ENCODE measurements around the gene UPB1. TPM values are rescaled to one million over a fixed set of nuclear protein-coding genes. Genes with fewer than 3 reads are reported as not detected.

Gene UPB1
- total RNA-seq, 1 experiment from 2014 or later = 0.50 TPM

- peaks cover 31% of the 10 kb centered on the region for H3K4me1 Mint-ChIP-seq (ENCODE audit: low read depth, unreplicated experiment)
- peak; percentile 76 for DNase-seq
- no peak overlapping the region for H3K27ac Mint-ChIP-seq (ENCODE audit: unreplicated experiment)
- BruUV-seq (replicated peaks) = no TSS peak
- peak; percentile 68 for TF ChIP-seq CTCF (IDR thresholded peaks at IDR 0.05; ENCODE audit: unreplicated experiment)
- CTCF ChIA-PET = interaction anchor here (0.8 to 2.7 kb wide), 3 partner anchors 21 to 81 kb away, joined by 3 to 9 read pairs (median 3); no protein-coding TSS in a partner anchor
- no peaks in the 10 kb centered on the region for H3K9me3 Mint-ChIP-seq (ENCODE audit: low read depth, unreplicated experiment)
- H3K27me3 Mint-ChIP-seq (ENCODE audit: unreplicated experiment) = peaks cover 41% of the 10 kb centered on the region
- H3K36me3 Mint-ChIP-seq (ENCODE audit: insufficient read depth, unreplicated experiment) = peaks cover 3% of the 10 kb centered on the region
- intact Hi-C loops (cut with micrococcal nuclease; ENCODE audit: unreplicated experiment) = loop anchor here (1.0 kb wide), 1 partner anchor 82 kb away; no protein-coding TSS in a partner anchor
- no peak overlapping the region for H3K4me3 Mint-ChIP-seq (ENCODE audit: low read depth, unreplicated experiment)
Observed at GRCh38 chr22:24503137-24503842, 8.2 kb downstream of the UPB1 start.

GRCh38 chr22:24503843-24504338 lies 8.8 kb downstream of the UPB1 start:
- CTCF ChIA-PET = interaction anchor here (0.9 to 2.7 kb wide), 2 partner anchors 18 to 82 kb away, joined by 3 to 9 read pairs; no protein-coding TSS in a partner anchor
- Mint-ChIP-seq H3K4me1 (ENCODE audit: low read depth, unreplicated experiment) (peaks cover 31% of the 10 kb centered on the region), H3K4me3 (ENCODE audit: low read depth, unreplicated experiment) (no peak overlapping the region), H3K27me3 (ENCODE audit: unreplicated experiment) (peaks cover 40% of the 10 kb centered on the region), H3K27ac (ENCODE audit: unreplicated experiment) (no peak overlapping the region), H3K9me3 (ENCODE audit: low read depth, unreplicated experiment) (no peaks in the 10 kb centered on the region), H3K36me3 (ENCODE audit: insufficient read depth, unreplicated experiment) (peaks cover 3% of the 10 kb centered on the region)
- intact Hi-C loops (cut with micrococcal nuclease; ENCODE audit: unreplicated experiment) = loop anchor here (1.0 kb wide), 1 partner anchor 83 kb away; no protein-coding TSS in a partner anchor
- TF ChIP-seq CTCF (IDR thresholded peaks at IDR 0.05; ENCODE audit: unreplicated experiment) = no peak
- DNase-seq = no peak
- no TSS peak for BruUV-seq (replicated peaks)

GRCh38 chr22:24504540-24504939 lies 9.4 kb downstream of the UPB1 start:
- no peak for DNase-seq
- Mint-ChIP-seq H3K9me3 (ENCODE audit: low read depth, unreplicated experiment) (no peaks in the 10 kb centered on the region), H3K36me3 (ENCODE audit: insufficient read depth, unreplicated experiment) (peaks cover 3% of the 10 kb centered on the region), H3K4me3 (ENCODE audit: low read depth, unreplicated experiment) (no peak overlapping the region), H3K4me1 (ENCODE audit: low read depth, unreplicated experiment) (peaks cover 31% of the 10 kb centered on the region), H3K27ac (ENCODE audit: unreplicated experiment) (no peak overlapping the region), H3K27me3 (ENCODE audit: unreplicated experiment) (peaks cover 40% of the 10 kb centered on the region)
- CTCF ChIA-PET = interaction anchor here (0.6 to 2.7 kb wide), 4 partner anchors 19 to 83 kb away, joined by 3 to 9 read pairs (median 4); no protein-coding TSS in a partner anchor
- no TSS peak for BruUV-seq (replicated peaks)
- intact Hi-C loops (cut with micrococcal nuclease; ENCODE audit: unreplicated experiment) = no loop called here
- TF ChIP-seq CTCF (IDR thresholded peaks at IDR 0.05; ENCODE audit: unreplicated experiment) = no peak

GRCh38 chr22:24504956-24505736 lies 10.0 kb downstream of the UPB1 start:
- no peaks in the 10 kb centered on the region for H3K9me3 Mint-ChIP-seq (ENCODE audit: low read depth, unreplicated experiment)
- no peak overlapping the region for H3K27ac Mint-ChIP-seq (ENCODE audit: unreplicated experiment)
- H3K4me1 Mint-ChIP-seq (ENCODE audit: low read depth, unreplicated experiment) = peaks cover 31% of the 10 kb centered on the region
- TF ChIP-seq CTCF (IDR thresholded peaks at IDR 0.05; ENCODE audit: unreplicated experiment) = no peak
- peaks cover 3% of the 10 kb centered on the region for H3K36me3 Mint-ChIP-seq (ENCODE audit: insufficient read depth, unreplicated experiment)
- no TSS peak for BruUV-seq (replicated peaks)
- intact Hi-C loops (cut with micrococcal nuclease; ENCODE audit: unreplicated experiment) = no loop called here
- CTCF ChIA-PET = interaction anchor here (0.6 to 0.9 kb wide), 3 partner anchors 19 to 50 kb away, joined by 3 to 5 read pairs (median 3); no protein-coding TSS in a partner anchor
- peaks cover 35% of the 10 kb centered on the region for H3K27me3 Mint-ChIP-seq (ENCODE audit: unreplicated experiment)
- no peak for DNase-seq
- no peak overlapping the region for H3K4me3 Mint-ChIP-seq (ENCODE audit: low read depth, unreplicated experiment)
